Measurements from ENCODE around the gene HIBCH.
"Not testable (repeated sequence)": the region's sequence is repeated elsewhere in the genome, so short reads cannot be mapped to it uniquely, and the experiment has no call there.

Gene HIBCH

GRCh38 chr2:190182071-190182524 is 137.5 kb downstream of the HIBCH start:
- no peak for DNase-seq

GRCh38 chr2:190181123-190181669 is 138.4 kb downstream of the HIBCH start:
- DNase-seq, result no peak

GRCh38 chr2:190180313-190181122 is 139.1 kb downstream of the HIBCH start:
- peak; percentile 22 for DNase-seq

GRCh38 chr2:190179754-190180312 is 139.8 kb downstream of the HIBCH start:
- no peak for DNase-seq

- DNase-seq, result no peak
These were observed 141.4 kb downstream of the HIBCH start for GRCh38 chr2:190178066-190178722.

GRCh38 chr2:190177249-190178040 is 142.2 kb downstream of the HIBCH start:
- DNase-seq, result no peak

GRCh38 chr2:190173392-190173791 is 146.2 kb downstream of the HIBCH start:
- peak; percentile 24 for DNase-seq

GRCh38 chr2:190170673-190171072 is 149.0 kb downstream of the HIBCH start:
- no peak for DNase-seq

- DNase-seq, result no peak
These were observed 150.2 kb downstream of the HIBCH start for GRCh38 chr2:190169221-190170072.

GRCh38 chr2:190167702-190168101 is 151.9 kb downstream of the HIBCH start:
- DNase-seq, result no peak

- no peak for DNase-seq
These were observed 154.1 kb downstream of the HIBCH start for GRCh38 chr2:190165491-190165890.

- no peak for DNase-seq
These were observed 156.8 kb downstream of the HIBCH start for GRCh38 chr2:190162851-190163250.

- DNase-seq, result peak; percentile 81
These were observed 160.2 kb downstream of the HIBCH start for GRCh38 chr2:190159453-190159852.

- DNase-seq, result no peak
These were observed 160.7 kb downstream of the HIBCH start for GRCh38 chr2:190158798-190159434.

GRCh38 chr2:190157613-190158528 is 161.8 kb downstream of the HIBCH start:
- DNase-seq, result not testable (repeated sequence)

- no peak for DNase-seq
These were observed 163.0 kb downstream of the HIBCH start for GRCh38 chr2:190156530-190157212.
